ENCODE data around the gene PCYT1B.

Gene PCYT1B

GRCh38 chrX:24575496-24575895 is 71.7 kb downstream of the PCYT1B start:
- H3K4me3 ChIP-seq (replicated peaks; ENCODE audit: low read depth, low read length) = no peak overlapping the region
- no peak for TF ChIP-seq CTCF (IDR thresholded peaks at IDR 0.05; ENCODE audit: low read depth, low read length, missing control alignments)

GRCh38 chrX:24574743-24575142 is 72.4 kb downstream of the PCYT1B start:
- TF ChIP-seq CTCF (IDR thresholded peaks at IDR 0.05; ENCODE audit: low read depth, low read length, missing control alignments) = no peak
- H3K4me3 ChIP-seq (replicated peaks; ENCODE audit: low read depth, low read length) = no peak overlapping the region
- DNase-seq (ENCODE audit: extremely low read depth, low read depth) = no peak

More at GRCh38 chrX:24575496-24575895, 71.7 kb downstream of the PCYT1B start:
- DNase-seq (ENCODE audit: extremely low read depth, low read depth) = no peak

- no peak for TF ChIP-seq CTCF (IDR thresholded peaks at IDR 0.05; ENCODE audit: low read depth, low read length, missing control alignments)
- DNase-seq (ENCODE audit: extremely low read depth, low read depth) = no peak
- H3K4me3 ChIP-seq (replicated peaks; ENCODE audit: low read depth, low read length) = no peak overlapping the region
Observed at GRCh38 chrX:24567169-24567568, 80.0 kb downstream of the PCYT1B start.

GRCh38 chrX:24566240-24566639 is 80.9 kb downstream of the PCYT1B start:
- no peak for DNase-seq (ENCODE audit: extremely low read depth, low read depth)
- H3K4me3 ChIP-seq (replicated peaks; ENCODE audit: low read depth, low read length) = no peak overlapping the region
- TF ChIP-seq CTCF (IDR thresholded peaks at IDR 0.05; ENCODE audit: low read depth, low read length, missing control alignments) = no peak

- TF ChIP-seq CTCF (IDR thresholded peaks at IDR 0.05; ENCODE audit: low read depth, low read length, missing control alignments) = no peak
- H3K4me3 ChIP-seq (replicated peaks; ENCODE audit: low read depth, low read length) = no peak overlapping the region
- DNase-seq (ENCODE audit: extremely low read depth, low read depth) = no peak
Observed at GRCh38 chrX:24563291-24564010, 83.7 kb downstream of the PCYT1B start.

GRCh38 chrX:24561121-24561520 is 86.0 kb downstream of the PCYT1B start:
- H3K4me3 ChIP-seq (replicated peaks; ENCODE audit: low read depth, low read length) = no peak overlapping the region
- no peak for DNase-seq (ENCODE audit: extremely low read depth, low read depth)
- TF ChIP-seq CTCF (IDR thresholded peaks at IDR 0.05; ENCODE audit: low read depth, low read length, missing control alignments) = no peak

GRCh38 chrX:24553011-24553410 is 94.1 kb downstream of the PCYT1B start:
- TF ChIP-seq CTCF (IDR thresholded peaks at IDR 0.05; ENCODE audit: low read depth, low read length, missing control alignments) = no peak
- no peak overlapping the region for H3K4me3 ChIP-seq (replicated peaks; ENCODE audit: low read depth, low read length)
- DNase-seq (ENCODE audit: extremely low read depth, low read depth) = no peak
